T-cell (primary cell): Measurements from ENCODE around the gene GNPNAT1. TPM values are rescaled to one million over a fixed set of nuclear protein-coding genes. Genes with fewer than 3 reads are reported as not detected.

Experiments used
- ATAC-seq, 4 experiments: fragments of 200-7000 bp in 3 of 4; fragments of 150-1000 bp in 1 of 4; cut with Tn5 transposase; replicated peaks in 1 of 4; 1 replicate in 3 of 4; 2 replicates in 1 of 4; pipeline ENCODE4 v1.10.0; 2021; ENCODE audit warnings: moderate library complexity in 3 of 4, mild to moderate bottlenecking in 2 of 4, moderate number of reproducible peaks in 1 of 4
- CTCF ChIA-PET, 2 donors: fragments of 300-600 bp; sonication (Branson Sonifier 250); formaldehyde crosslinking; loops; one replicate each; lab custom pipeline; 2022; ENCODE audit warnings: antibody characterized with exemption in 2 of 2; lab: Charles Lee
- POLR2A ChIA-PET, 2 donors: fragments of 300-600 bp; sonication (Branson Sonifier 250); formaldehyde crosslinking; loops; one replicate each; lab custom pipeline; 2022; ENCODE audit warnings: antibody characterized with exemption in 2 of 2; lab: Charles Lee
- DNase-seq, 35 experiments: peaks; one replicate each; pipeline versions ENCODE4 v3.0.0 to v3.0.0-alpha.2; 2013 to 2023
- H3K27ac ChIP-seq: one replicate; pipeline ENCODE4 v1.5.1; 2013; ENCODE audit warnings: low read length
- H3K27me3 ChIP-seq, 2 experiments: replicated peaks in 1 of 2; 1 replicate in 1 of 2; 2 replicates in 1 of 2; pipeline versions ENCODE4 v1.6.1 to v1.7.0; 2013; ENCODE audit warnings: low read length in 1 of 2, mixed read lengths in 1 of 2; ENCODE audit not compliant: control insufficient read depth in 2 of 2, insufficient read depth in 2 of 2; ENCODE audit errors: extremely low read depth in 1 of 2
- H3K36me3 ChIP-seq, 2 donors: 1 replicate in 1 of 2; 2 replicates in 1 of 2; pipeline versions ENCODE4 v1.6.1 to v1.7.0; 2013; ENCODE audit warnings: low read length in 1 of 2; ENCODE audit not compliant: control insufficient read depth in 2 of 2, insufficient read depth in 1 of 2; ENCODE audit errors: extremely low read depth in 1 of 2
- H3K4me1 ChIP-seq, 2 experiments: 1 replicate in 1 of 2; 2 replicates in 1 of 2; pipeline versions ENCODE4 v1.6.1 to v1.7.0; 2013; ENCODE audit warnings: low read length in 2 of 2, mixed read lengths in 1 of 2; ENCODE audit not compliant: insufficient read depth in 2 of 2, control insufficient read depth in 1 of 2; ENCODE audit errors: extremely low read depth in 1 of 2
- H3K4me3 ChIP-seq, 2 donors: 1 replicate in 1 of 2; 2 replicates in 1 of 2; pipeline versions ENCODE4 v1.5.1 to v1.7.0; 2013; ENCODE audit warnings: mild to moderate bottlenecking in 2 of 2, low read length in 1 of 2, moderate library complexity in 1 of 2; ENCODE audit not compliant: control insufficient read depth in 1 of 2; ENCODE audit errors: extremely low read depth in 1 of 2
- H3K9me3 ChIP-seq: 2 replicates; pipeline ENCODE4 v1.7.0; 2013
- H3K27ac Mint-ChIP-seq, 2 donors: one replicate each; pipeline ENCODE4 v1.8.0; 2020 to 2021; ENCODE audit warnings: mild to moderate bottlenecking in 2 of 2, mixed read lengths in 2 of 2
- H3K27me3 Mint-ChIP-seq, 2 donors: one replicate each; pipeline ENCODE4 v1.8.0; 2021 to 2022; ENCODE audit warnings: mixed read lengths in 2 of 2
- H3K36me3 Mint-ChIP-seq: one replicate; pipeline ENCODE4 v1.8.0; 2021; ENCODE audit warnings: mixed read lengths
- H3K4me1 Mint-ChIP-seq, 3 donors: one replicate each; pipeline ENCODE4 v1.8.0; 2020 to 2022; ENCODE audit warnings: mixed read lengths in 3 of 3, mild to moderate bottlenecking in 1 of 3
- H3K4me3 Mint-ChIP-seq, 3 donors: one replicate each; pipeline ENCODE4 v1.8.0; 2020 to 2022; ENCODE audit warnings: mild to moderate bottlenecking in 3 of 3, mixed read lengths in 3 of 3, moderate library complexity in 3 of 3
- H3K9me3 Mint-ChIP-seq, 3 donors: one replicate each; pipeline ENCODE4 v1.8.0; 2020 to 2022; ENCODE audit warnings: mixed read lengths in 3 of 3
- WGBS: methylation state at CpG from one replicate; pipeline ENCODE4 v1.1.5; 2013; ENCODE audit warnings: missing lambda C conversion rate; ENCODE audit not compliant: insufficient coverage; 5-methylcytosine and 5-hydroxymethylcytosine counted together
- total RNA-seq, 35 experiments: library from RNA in 6 of 35; stranded (reverse) in 6 of 35; fragments of 120-200 nt in 1 of 35; gene quantifications; one replicate each; pipeline versions ENCODE4 v1.2.1 to v1.2.4 and lab custom pipeline; 2013 to 2026

The GNPNAT1 gene
- total RNA-seq, 5 donors from 2014 or later (not counting 1 experiment from before 2014, with no cell fraction given): 6.9 to 10.7 (median 8.9) TPM

DNA sequence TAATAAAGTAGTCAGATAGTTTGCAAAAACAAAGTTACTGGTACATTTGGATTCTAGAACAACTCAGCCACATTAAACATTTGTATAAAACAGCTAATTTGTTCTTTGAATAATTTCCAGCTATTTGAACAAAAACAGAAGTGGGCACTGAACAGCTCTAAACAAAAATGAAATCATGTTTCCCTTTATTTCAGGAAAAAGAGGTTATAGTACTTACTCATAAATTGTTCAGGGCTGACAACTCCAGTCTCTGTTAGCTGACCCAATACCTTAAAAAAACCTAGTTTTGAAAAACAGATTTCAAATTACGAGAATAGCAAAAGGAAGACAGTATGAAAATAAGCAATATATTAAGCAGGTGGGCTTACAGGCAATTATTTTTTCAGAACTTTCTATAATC is 8.2 kb downstream of the GNPNAT1 start:
- ChIA-PET POLR2A (interaction anchor here in 1 of 2 donors (0.6 kb wide), 1 partner anchor 92 kb away, joined by 3 read pairs; no protein-coding TSS in a partner anchor), CTCF (interaction anchor here in 1 of 2 donors (0.6 kb wide), 1 partner anchor 329 kb away, joined by 4 read pairs; no protein-coding TSS in a partner anchor)
- no peak for ATAC-seq
- Histone ChIP-seq H3K27ac (no peak overlapping the region), H3K4me1 (no peaks in the 10 kb centered on the region), H3K27me3 (no peaks in the 10 kb centered on the region), H3K4me3 (no peak overlapping the region), H3K36me3 (peaks cover 0 to 12% of the 10 kb centered on the region in 2 donors), H3K9me3 (no peaks in the 10 kb centered on the region)
- no peaks in the 10 kb centered on the region for H3K27me3 Mint-ChIP-seq
- no CpG with 5 or more reads among the region's 1 CpG for WGBS
- H3K4me3 Mint-ChIP-seq: no peak overlapping the region
- H3K9me3 Mint-ChIP-seq: no peaks in the 10 kb centered on the region
- peaks cover 5 to 12% (median 9%) of the 10 kb centered on the region in 3 donors for H3K4me1 Mint-ChIP-seq
- no peak for DNase-seq
- H3K27ac Mint-ChIP-seq: peak overlapping the region in 1 of 2 donors; percentile 28
- no peaks in the 10 kb centered on the region for H3K36me3 Mint-ChIP-seq

DNA sequence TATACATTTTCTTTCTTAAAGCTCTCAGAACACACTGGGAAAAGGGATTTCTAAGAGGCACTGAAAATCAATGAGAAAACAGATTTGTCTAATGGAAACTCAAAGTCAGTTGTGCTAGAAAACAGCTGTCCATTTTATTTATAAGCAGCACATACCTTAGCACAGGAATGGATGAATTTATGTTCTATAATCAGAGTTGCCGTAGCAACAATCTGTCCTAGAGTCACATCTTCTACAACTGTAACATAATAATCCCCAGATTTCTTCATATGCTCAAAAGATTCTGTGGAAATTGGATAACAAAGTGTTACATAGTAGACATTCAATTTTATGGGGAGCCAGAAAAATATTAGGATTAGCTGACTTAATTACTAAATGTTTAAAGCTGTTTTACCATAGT is 9.8 kb downstream of the GNPNAT1 start:
- Mint-ChIP-seq H3K9me3 (no peaks in the 10 kb centered on the region), H3K36me3 (no peaks in the 10 kb centered on the region), H3K27me3 (no peaks in the 10 kb centered on the region), H3K27ac (peak overlapping the region in 1 of 2 donors; percentile 61), H3K4me1 (peaks cover 0 to 2% (median 2%) of the 10 kb centered on the region in 3 donors), H3K4me3 (no peak overlapping the region)
- H3K4me1 ChIP-seq: no peaks in the 10 kb centered on the region
- H3K27ac ChIP-seq: no peak overlapping the region
- ChIA-PET POLR2A (interaction anchor here (0.5 to 0.6 kb wide), 4 partner anchors 51 to 359 kb away, joined by 3 to 11 read pairs (median 4); no protein-coding TSS in a partner anchor), CTCF (interaction anchor here (0.7 kb wide), 3 partner anchors 52 to 476 kb away, joined by 4 to 10 read pairs (median 7); no protein-coding TSS in a partner anchor)
- peaks cover 0 to 15% of the 10 kb centered on the region in 2 donors for H3K36me3 ChIP-seq
- H3K4me3 ChIP-seq: no peak overlapping the region
- WGBS: no CpG with 5 or more reads among the region's 1 CpG
- no peak for ATAC-seq
- no peak for DNase-seq
- no peaks in the 10 kb centered on the region for H3K9me3 ChIP-seq
- H3K27me3 ChIP-seq: no peaks in the 10 kb centered on the region

DNA sequence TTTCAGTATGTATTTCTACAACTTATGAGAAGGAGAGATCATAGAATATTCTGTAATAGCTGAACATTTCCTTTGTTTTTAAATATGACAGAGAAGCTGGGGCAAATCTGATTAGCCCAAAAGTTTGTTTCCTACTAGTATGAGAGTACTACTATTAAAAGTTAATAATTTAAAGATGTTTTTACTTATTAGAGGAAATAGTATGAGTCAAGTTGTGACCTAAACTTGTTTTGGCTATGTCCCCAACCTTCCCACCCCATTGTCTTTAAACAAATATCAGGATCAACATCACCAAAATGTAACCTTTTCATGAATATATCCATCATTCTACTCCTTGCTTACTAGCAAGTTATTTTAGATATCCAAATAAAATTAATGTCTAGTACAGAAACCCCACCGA is 10.5 kb downstream of the GNPNAT1 start:
- no CpG with 5 or more reads among the region's 1 CpG for WGBS
- no peak for ATAC-seq
- no peak for DNase-seq
- Mint-ChIP-seq H3K9me3 (no peaks in the 10 kb centered on the region), H3K27ac (peak overlapping the region; percentile 14 to 61), H3K36me3 (no peaks in the 10 kb centered on the region), H3K4me1 (peaks cover 0 to 2% (median 0%) of the 10 kb centered on the region in 3 donors), H3K4me3 (no peak overlapping the region), H3K27me3 (no peaks in the 10 kb centered on the region)
- H3K27me3 ChIP-seq: no peaks in the 10 kb centered on the region
- no peaks in the 10 kb centered on the region for H3K9me3 ChIP-seq
- POLR2A ChIA-PET: interaction anchor here (0.6 kb wide), 2 partner anchors 85 to 120 kb away, joined by 3 to 5 read pairs; no protein-coding TSS in a partner anchor
- CTCF ChIA-PET: no interaction called here
- no peak overlapping the region for H3K27ac ChIP-seq
- H3K4me3 ChIP-seq: no peak overlapping the region
- peaks cover 0 to 17% of the 10 kb centered on the region in 2 donors for H3K36me3 ChIP-seq
- no peaks in the 10 kb centered on the region for H3K4me1 ChIP-seq

DNA sequence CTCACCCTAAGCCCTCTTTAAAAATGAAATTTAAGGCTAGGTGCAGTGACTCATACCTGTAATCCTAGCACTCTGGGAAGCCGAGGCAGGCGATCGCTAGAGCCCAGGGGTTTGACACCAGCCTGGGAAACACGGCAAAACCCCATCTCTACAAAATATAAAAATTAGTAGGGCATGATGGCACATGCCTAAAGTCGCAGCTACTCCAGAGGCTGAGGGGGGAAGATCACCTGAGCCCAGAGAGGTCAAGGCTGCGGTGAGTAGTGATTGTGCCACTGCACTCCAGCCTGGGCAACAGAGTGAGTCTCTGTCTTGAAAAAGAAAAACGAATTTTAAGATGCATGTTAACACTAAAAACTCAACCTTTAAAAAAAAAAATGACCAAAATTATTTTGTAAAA is 12.7 kb downstream of the GNPNAT1 start:
- no peak overlapping the region for H3K4me3 ChIP-seq
- no peaks in the 10 kb centered on the region for H3K9me3 ChIP-seq
- CTCF ChIA-PET: interaction anchor here in 1 of 2 donors (0.6 kb wide), 1 partner anchor 1450 kb away, joined by 5 read pairs; no protein-coding TSS in a partner anchor
- POLR2A ChIA-PET: no interaction called here
- H3K27ac Mint-ChIP-seq: no peak overlapping the region
- H3K4me3 Mint-ChIP-seq: no peak overlapping the region
- no peaks in the 10 kb centered on the region for H3K27me3 ChIP-seq
- no peak overlapping the region for H3K27ac ChIP-seq
- H3K4me1 Mint-ChIP-seq: peaks cover 0 to 4% (median 0%) of the 10 kb centered on the region in 3 donors
- DNase-seq: no peak
- no peaks in the 10 kb centered on the region for H3K9me3 Mint-ChIP-seq
- no peak for ATAC-seq
- H3K27me3 Mint-ChIP-seq: no peaks in the 10 kb centered on the region
- no peaks in the 10 kb centered on the region for H3K4me1 ChIP-seq
- H3K36me3 ChIP-seq: peaks cover 0 to 28% of the 10 kb centered on the region in 2 donors
- peaks cover 10% of the 10 kb centered on the region for H3K36me3 Mint-ChIP-seq
- no CpG with 5 or more reads among the region's 7 CpGs for WGBS

DNA sequence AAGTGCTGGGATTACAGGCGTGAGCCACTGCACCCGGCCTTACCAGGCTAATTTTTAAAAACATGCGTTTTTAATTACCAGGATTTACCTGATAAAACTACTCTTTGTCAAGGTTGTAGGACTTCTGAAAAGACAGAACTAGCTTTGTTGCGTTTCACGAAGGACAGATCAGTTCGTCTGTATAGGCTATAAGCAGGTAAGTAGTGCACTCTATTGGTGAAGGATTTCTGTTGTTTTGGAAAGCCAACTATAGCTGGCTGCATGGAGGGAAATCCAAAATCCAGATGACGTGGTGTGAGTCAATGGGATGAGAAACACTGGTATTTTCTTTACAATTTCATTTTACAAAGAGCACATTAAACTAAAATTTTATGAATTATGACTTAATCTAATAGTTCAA is 14.6 kb downstream of the GNPNAT1 start:
- H3K36me3 Mint-ChIP-seq: peaks cover 19% of the 10 kb centered on the region
- H3K27ac ChIP-seq: no peak overlapping the region
- no peak overlapping the region for H3K4me3 ChIP-seq
- 80% methylated on average over 6 of the region's 7 CpGs for WGBS
- peak in 1 of 35 experiments; percentile 28 for DNase-seq
- no peaks in the 10 kb centered on the region for H3K9me3 Mint-ChIP-seq
- H3K27me3 ChIP-seq: no peaks in the 10 kb centered on the region
- peak overlapping the region in 1 of 2 donors; percentile 11 for H3K27ac Mint-ChIP-seq
- H3K4me1 Mint-ChIP-seq: peaks cover 0 to 2% (median 2%) of the 10 kb centered on the region in 3 donors
- POLR2A ChIA-PET: no interaction called here
- H3K9me3 ChIP-seq: no peaks in the 10 kb centered on the region
- no peaks in the 10 kb centered on the region for H3K4me1 ChIP-seq
- no peaks in the 10 kb centered on the region for H3K27me3 Mint-ChIP-seq
- ATAC-seq: peak in 3 of 4 experiments; percentile 33 to 54 (median 53)
- no peak overlapping the region for H3K4me3 Mint-ChIP-seq
- CTCF ChIA-PET: interaction anchor here in 1 of 2 donors (0.6 to 1.4 kb wide), 5 partner anchors 27 to 313 kb away, joined by 3 to 6 read pairs (median 3); no protein-coding TSS in a partner anchor
- peaks cover 0 to 29% of the 10 kb centered on the region in 2 donors for H3K36me3 ChIP-seq

DNA sequence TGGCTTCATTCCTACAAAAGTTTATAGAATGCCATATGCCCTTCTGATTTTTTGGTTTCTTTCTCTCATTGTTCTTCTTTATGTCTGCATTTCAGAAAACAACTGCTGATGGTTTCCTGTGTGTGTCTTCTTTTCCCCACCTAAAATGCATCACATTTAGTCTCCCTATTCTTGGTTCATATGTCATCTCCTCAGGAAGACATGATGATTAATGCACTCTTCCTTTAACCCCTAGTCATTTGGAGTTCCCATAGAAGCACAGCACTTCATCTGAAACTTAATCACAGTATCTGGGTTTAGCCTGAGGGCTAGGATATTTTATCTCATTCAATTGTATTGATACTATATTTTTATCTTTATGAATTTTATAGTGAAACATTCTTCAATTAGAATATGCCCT is 21.5 kb downstream of the GNPNAT1 start:
- peaks cover 55% of the 10 kb centered on the region for H3K36me3 Mint-ChIP-seq
- peaks cover 4 to 60% of the 10 kb centered on the region in 2 donors for H3K36me3 ChIP-seq
- no peak overlapping the region for H3K4me3 Mint-ChIP-seq
- H3K9me3 Mint-ChIP-seq: no peaks in the 10 kb centered on the region
- ATAC-seq (no peak), DNase-seq (no peak)
- H3K4me1 Mint-ChIP-seq: peaks cover 10 to 20% (median 17%) of the 10 kb centered on the region in 3 donors
- H3K4me1 ChIP-seq: no peaks in the 10 kb centered on the region
- CTCF ChIA-PET: interaction anchor here in 1 of 2 donors (0.6 kb wide), 1 partner anchor 170 kb away, joined by 3 read pairs; no protein-coding TSS in a partner anchor
- H3K4me3 ChIP-seq: no peak overlapping the region
- no peaks in the 10 kb centered on the region for H3K27me3 Mint-ChIP-seq
- POLR2A ChIA-PET: no interaction called here
- H3K9me3 ChIP-seq: no peaks in the 10 kb centered on the region
- H3K27me3 ChIP-seq: no peaks in the 10 kb centered on the region
- H3K27ac ChIP-seq: no peak overlapping the region
- peak overlapping the region; percentile 65 to 80 for H3K27ac Mint-ChIP-seq
